Measurements from ENCODE around the gene KRT72. TPM values are rescaled to one million over a fixed set of nuclear protein-coding genes. Genes with fewer than 3 reads are reported as not detected.
A peak's percentile ranks its signal among the peaks of the same experiment; 100 is the strongest.

The KRT72 gene
- total and polyA plus RNA-seq, 10 donors, result 0.52 to 2.2 (median 0.93) TPM; not detected in 1

DNA sequence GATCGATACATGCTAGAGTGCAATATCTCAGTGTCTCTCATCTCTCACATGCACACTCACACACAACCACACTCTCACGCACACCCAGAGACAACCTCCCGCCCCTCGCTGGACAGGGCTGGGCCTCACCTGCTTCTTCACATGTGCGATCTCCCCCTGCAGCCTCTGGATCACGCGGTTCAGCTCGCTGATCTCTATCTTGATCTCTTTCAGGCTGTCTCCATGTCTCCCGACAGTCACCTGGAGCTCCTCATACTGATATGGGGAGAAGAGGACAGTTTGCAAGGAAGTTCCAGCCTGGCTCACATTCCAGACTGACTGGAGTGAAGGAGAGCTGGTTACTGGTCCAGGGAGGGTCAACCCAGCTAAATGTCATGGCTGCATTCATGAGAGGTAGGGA, 46.3 kb upstream of the KRT72 start:
- intact Hi-C loops (cut with DNase I; ENCODE audit: low total_unique reads), result no loop called here
- peaks cover 0 to 6% (median 0%) of the 10 kb centered on the region in 7 donors for H3K27me3 ChIP-seq (replicated peaks in 1 of 7)
- H3K9me3 ChIP-seq, result peaks cover 0 to 8% (median 0%) of the 10 kb centered on the region in 8 donors
- TF ChIP-seq, protein P1, sequence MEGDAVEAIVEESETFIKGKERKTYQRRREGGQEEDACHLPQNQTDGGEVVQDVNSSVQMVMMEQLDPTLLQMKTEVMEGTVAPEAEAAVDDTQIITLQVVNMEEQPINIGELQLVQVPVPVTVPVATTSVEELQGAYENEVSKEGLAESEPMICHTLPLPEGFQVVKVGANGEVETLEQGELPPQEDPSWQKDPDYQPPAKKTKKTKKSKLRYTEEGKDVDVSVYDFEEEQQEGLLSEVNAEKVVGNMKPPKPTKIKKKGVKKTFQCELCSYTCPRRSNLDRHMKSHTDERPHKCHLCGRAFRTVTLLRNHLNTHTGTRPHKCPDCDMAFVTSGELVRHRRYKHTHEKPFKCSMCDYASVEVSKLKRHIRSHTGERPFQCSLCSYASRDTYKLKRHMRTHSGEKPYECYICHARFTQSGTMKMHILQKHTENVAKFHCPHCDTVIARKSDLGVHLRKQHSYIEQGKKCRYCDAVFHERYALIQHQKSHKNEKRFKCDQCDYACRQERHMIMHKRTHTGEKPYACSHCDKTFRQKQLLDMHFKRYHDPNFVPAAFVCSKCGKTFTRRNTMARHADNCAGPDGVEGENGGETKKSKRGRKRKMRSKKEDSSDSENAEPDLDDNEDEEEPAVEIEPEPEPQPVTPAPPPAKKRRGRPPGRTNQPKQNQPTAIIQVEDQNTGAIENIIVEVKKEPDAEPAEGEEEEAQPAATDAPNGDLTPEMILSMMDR (IDR thresholded peaks at IDR 0.05 in 8 of 11, conservative IDR thresholded peaks at IDR 0.05 in 3 of 11), result no peak
- DNase-seq, result no peak
- H3K36me3 ChIP-seq, result no peaks in the 10 kb centered on the region
- 90 to 95% (median 93%) methylated on average over 9 of the region's 9 CpGs for WGBS, 5 donors
- H3K4me3 ChIP-seq, result no peak overlapping the region
- H3K4me1 ChIP-seq, result peaks cover 0 to 13% (median 0%) of the 10 kb centered on the region in 6 donors
- no peak overlapping the region for H3K27ac ChIP-seq

DNA sequence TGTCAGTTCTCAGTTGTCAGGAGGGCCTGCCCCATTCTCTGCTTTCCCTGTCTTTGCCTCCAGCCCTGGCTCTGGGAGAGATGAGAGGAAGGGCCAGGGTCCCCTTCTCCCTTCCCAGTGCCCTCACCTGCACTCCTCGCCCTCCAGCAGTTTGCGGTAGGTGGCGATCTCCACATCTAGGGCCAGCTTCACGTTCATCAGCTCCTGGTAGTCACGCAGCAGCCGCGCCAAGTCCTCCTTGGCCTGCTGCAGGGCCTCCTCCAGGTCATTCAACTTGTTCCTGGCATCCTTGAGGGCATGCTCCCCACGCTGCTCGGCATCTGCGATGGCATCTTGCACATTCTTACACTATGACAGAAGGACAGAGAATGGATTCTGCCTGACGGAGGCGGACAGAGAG, 45.4 kb upstream of the KRT72 start:
- Histone ChIP-seq H3K4me3 (no peak overlapping the region), H3K27ac (peak overlapping the region in 4 of 8 donors; percentile 60 to 85 (median 71)), H3K9me3 (no peaks in the 10 kb centered on the region), H3K27me3 (replicated peaks in 1 of 7) (peaks cover 0 to 6% (median 0%) of the 10 kb centered on the region in 7 donors), H3K4me1 (peaks cover 0 to 13% (median 0%) of the 10 kb centered on the region in 6 donors), H3K36me3 (no peaks in the 10 kb centered on the region)
- DNase-seq, result no peak
- TF ChIP-seq POLR2A (IDR thresholded peaks at IDR 0.05) (no peak), POLR2AphosphoS5 (IDR thresholded peaks at IDR 0.05) (no peak)
- TF ChIP-seq, protein P1 (IDR thresholded peaks at IDR 0.05 in 8 of 11, conservative IDR thresholded peaks at IDR 0.05 in 3 of 11), result no peak
- intact Hi-C loops (cut with DNase I; ENCODE audit: low total_unique reads), result no loop called here
- 85 to 93% (median 91%) methylated on average over 12 of the region's 12 CpGs for WGBS, 5 donors

DNA sequence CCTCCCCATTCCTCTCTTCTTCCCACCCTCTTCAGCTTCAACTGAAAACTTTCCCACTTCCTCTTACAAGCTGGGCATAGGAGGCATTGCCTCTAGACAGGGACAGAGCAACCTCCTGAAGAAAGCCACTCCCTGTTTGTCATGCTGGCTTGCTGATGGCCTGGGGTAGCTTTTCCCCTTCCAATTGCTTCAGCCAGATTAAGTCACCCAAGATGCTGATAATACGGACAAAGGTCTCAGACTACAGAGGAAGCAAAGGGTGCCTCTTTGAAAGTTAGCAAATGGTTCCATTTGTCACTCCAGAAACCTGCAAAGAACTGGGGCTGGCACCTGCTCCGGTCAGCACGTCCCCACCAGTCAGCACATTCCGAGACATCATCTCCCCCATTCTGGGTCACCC, 44.7 kb upstream of the KRT72 start:
- intact Hi-C loops (cut with DNase I; ENCODE audit: low total_unique reads), result no loop called here
- TF ChIP-seq POLR2AphosphoS5 (IDR thresholded peaks at IDR 0.05) (no peak), POLR2A (IDR thresholded peaks at IDR 0.05) (no peak)
- TF ChIP-seq, protein P1 (IDR thresholded peaks at IDR 0.05 in 8 of 11, conservative IDR thresholded peaks at IDR 0.05 in 3 of 11), result no peak
- Histone ChIP-seq H3K27ac (peak overlapping the region in 5 of 8 donors; percentile 24 to 85 (median 64)), H3K36me3 (no peaks in the 10 kb centered on the region), H3K9me3 (no peaks in the 10 kb centered on the region), H3K4me1 (peaks cover 0 to 13% (median 0%) of the 10 kb centered on the region in 6 donors), H3K4me3 (no peak overlapping the region), H3K27me3 (replicated peaks in 1 of 7) (peaks cover 0 to 6% (median 0%) of the 10 kb centered on the region in 7 donors)
- WGBS, 5 donors, result 58 to 77% (median 71%) methylated on average over 4 of the region's 4 CpGs
- DNase-seq, result no peak

DNA sequence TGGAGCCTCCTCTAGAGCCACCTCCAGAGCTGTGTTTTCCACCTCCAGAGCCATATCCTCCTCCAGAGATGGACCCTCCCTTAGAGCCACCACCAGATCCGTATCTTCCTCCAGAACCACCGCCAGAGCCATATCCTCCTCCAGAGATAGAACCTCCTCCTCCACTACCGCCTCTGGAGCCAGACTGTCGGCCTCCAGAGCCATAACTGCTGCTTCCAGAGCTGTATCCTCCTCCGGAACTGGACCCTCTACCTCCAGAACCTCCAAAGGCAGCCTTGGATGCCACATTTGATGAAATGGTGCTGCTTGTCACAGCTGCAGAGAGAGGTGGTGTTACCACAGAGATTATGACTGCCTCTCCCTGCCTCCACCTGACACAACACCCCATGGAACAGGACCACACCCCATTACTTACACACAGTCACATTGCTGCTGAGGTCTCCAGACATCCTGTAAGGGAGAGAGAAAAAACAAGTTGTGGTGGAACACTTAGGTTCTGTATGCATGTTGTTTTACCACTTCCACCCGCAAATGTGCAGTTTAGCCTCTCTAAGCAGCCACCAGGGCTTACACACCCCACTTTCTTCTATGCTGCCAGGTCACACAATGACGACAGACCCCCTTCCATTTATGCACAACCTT, 44.0 kb upstream of the KRT72 start:
- Histone ChIP-seq H3K36me3 (no peaks in the 10 kb centered on the region), H3K4me3 (no peak overlapping the region), H3K27ac (peak overlapping the region in 4 of 8 donors; percentile 54 to 85 (median 72)), H3K27me3 (replicated peaks in 1 of 7) (peaks cover 0 to 6% (median 0%) of the 10 kb centered on the region in 7 donors), H3K4me1 (peaks cover 0 to 13% (median 0%) of the 10 kb centered on the region in 6 donors), H3K9me3 (no peaks in the 10 kb centered on the region)
- intact Hi-C loops (cut with DNase I; ENCODE audit: low total_unique reads), result no loop called here
- peak in 1 of 3 donors; percentile 55 for TF ChIP-seq POLR2AphosphoS5 (IDR thresholded peaks at IDR 0.05)
- TF ChIP-seq, protein P1 (IDR thresholded peaks at IDR 0.05 in 8 of 11, conservative IDR thresholded peaks at IDR 0.05 in 3 of 11), result peak in 1 of 11 experiments; percentile 20
- TF ChIP-seq POLR2A (IDR thresholded peaks at IDR 0.05), result no peak
- whole genome bisulfite sequencing, 5 donors, result 61 to 71% (median 62%) methylated on average over 7 of the region's 7 CpGs
- no peak for DNase-seq

Measured in spleen (tissue), 11 donors.